ENCODE measurements around the gene KCTD19. TPM values are rescaled to one million over a fixed set of nuclear protein-coding genes. Genes with fewer than 3 reads are reported as not detected.

Gene KCTD19
- total and polyA plus RNA-seq, 4 donors, result 0.07 to 5.1 (median 0.32) TPM

DNA sequence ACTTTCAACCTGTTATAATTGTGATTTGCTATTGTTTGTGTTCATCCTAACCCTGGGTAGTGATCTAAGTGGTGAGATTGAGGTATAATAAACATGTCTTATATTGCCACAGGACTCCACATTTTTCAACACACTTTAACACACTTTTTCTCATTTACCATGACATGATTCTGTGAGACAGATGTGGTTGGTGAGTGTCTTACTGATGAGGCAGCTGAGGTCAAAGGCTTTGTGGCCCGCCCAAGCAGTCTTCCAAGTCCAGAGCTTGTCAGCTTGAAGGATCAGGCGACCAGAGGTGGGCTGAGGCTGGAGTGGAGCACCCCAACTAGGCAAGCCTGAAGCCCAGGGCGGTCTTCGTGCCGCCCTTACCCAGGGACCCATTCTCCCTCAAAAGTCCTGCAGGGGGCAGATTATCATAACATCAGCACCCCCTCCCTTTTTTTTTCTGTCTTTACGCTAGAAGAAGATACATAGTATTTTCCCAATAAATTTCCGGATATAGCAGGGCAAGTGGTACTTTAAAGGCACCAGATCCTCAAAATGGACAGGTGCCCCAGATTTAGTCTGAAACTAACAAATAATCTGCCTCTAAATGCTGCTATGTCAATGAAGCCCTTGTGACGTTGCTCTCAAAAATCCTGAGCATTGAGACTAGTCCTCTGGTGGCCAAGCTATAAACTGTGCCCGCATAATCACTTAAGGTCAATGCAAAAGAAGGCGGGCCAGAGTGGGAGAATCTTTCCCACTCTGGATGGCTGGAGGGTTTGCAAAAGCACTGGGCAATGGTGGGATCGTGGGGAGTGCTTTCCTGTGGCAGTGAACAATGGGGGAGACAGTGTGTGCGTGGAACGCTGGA, 21.1 kb downstream of the KCTD19 start:
- DNase-seq, result no peak
- H3K36me3 ChIP-seq (ENCODE audit: control insufficient read depth in 4 of 4, insufficient read depth in 4 of 4, low read length in 4 of 4), result no peaks in the 10 kb centered on the region
- no peak overlapping the region for H3K4me3 ChIP-seq
- H3K27ac ChIP-seq (ENCODE audit: low read depth in 1 of 2, low read length in 1 of 2), result no peak overlapping the region
- TF ChIP-seq, protein P1, sequence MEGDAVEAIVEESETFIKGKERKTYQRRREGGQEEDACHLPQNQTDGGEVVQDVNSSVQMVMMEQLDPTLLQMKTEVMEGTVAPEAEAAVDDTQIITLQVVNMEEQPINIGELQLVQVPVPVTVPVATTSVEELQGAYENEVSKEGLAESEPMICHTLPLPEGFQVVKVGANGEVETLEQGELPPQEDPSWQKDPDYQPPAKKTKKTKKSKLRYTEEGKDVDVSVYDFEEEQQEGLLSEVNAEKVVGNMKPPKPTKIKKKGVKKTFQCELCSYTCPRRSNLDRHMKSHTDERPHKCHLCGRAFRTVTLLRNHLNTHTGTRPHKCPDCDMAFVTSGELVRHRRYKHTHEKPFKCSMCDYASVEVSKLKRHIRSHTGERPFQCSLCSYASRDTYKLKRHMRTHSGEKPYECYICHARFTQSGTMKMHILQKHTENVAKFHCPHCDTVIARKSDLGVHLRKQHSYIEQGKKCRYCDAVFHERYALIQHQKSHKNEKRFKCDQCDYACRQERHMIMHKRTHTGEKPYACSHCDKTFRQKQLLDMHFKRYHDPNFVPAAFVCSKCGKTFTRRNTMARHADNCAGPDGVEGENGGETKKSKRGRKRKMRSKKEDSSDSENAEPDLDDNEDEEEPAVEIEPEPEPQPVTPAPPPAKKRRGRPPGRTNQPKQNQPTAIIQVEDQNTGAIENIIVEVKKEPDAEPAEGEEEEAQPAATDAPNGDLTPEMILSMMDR (IDR thresholded peaks at IDR 0.05; ENCODE audit: control extremely low read depth, extremely low read depth), result no peak
- peaks cover 0 to 8% (median 0%) of the 10 kb centered on the region in 5 donors for H3K4me1 ChIP-seq (ENCODE audit: control insufficient read depth in 5 of 5, insufficient read depth in 5 of 5, low read length in 5 of 5)
- no peaks in the 10 kb centered on the region for H3K9me3 ChIP-seq (ENCODE audit: control insufficient read depth in 4 of 4, insufficient read depth in 3 of 4, low read length in 3 of 4)
- H3K27me3 ChIP-seq (ENCODE audit: control insufficient read depth in 3 of 3, insufficient read depth in 3 of 3, low read length in 2 of 3), result no peaks in the 10 kb centered on the region
- no peak for ATAC-seq (ENCODE audit: insufficient read depth, low FRiP score)
- WGBS, 2 donors, result 92% methylated on average over 13 of the region's 13 CpGs
- H3K9ac ChIP-seq (ENCODE audit: insufficient read depth in 1 of 2, low read length in 2 of 2), result no peak overlapping the region

DNA sequence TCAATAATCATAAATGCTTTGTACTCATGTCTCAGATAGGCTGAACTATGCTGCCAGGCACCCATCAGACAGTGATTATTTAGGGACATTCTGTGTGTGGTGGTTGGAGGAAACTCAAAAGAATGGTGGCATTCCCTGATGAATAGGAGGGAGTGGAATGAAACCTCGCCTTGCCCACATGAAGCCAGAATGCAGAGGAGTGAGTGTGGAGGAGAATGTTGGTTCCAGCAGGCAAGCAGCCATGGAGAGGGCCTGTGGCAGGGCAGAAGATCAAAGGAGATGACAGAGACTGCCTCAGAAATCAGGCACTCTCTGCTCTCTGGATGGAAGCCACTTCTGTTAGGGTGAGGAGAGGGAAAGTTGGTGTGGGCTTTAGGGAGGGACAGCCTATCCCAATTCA, 22.5 kb downstream of the KCTD19 start:
- no peak overlapping the region for H3K4me3 ChIP-seq
- peaks cover 0 to 8% (median 0%) of the 10 kb centered on the region in 5 donors for H3K4me1 ChIP-seq (ENCODE audit: control insufficient read depth in 5 of 5, insufficient read depth in 5 of 5, low read length in 5 of 5)
- no peak overlapping the region for H3K27ac ChIP-seq (ENCODE audit: low read depth in 1 of 2, low read length in 1 of 2)
- H3K36me3 ChIP-seq (ENCODE audit: control insufficient read depth in 4 of 4, insufficient read depth in 4 of 4, low read length in 4 of 4), result no peaks in the 10 kb centered on the region
- DNase-seq, result no peak
- no peak overlapping the region for H3K9ac ChIP-seq (ENCODE audit: insufficient read depth in 1 of 2, low read length in 2 of 2)
- H3K9me3 ChIP-seq (ENCODE audit: control insufficient read depth in 4 of 4, insufficient read depth in 3 of 4, low read length in 3 of 4), result no peaks in the 10 kb centered on the region
- no peaks in the 10 kb centered on the region for H3K27me3 ChIP-seq (ENCODE audit: control insufficient read depth in 3 of 3, insufficient read depth in 3 of 3, low read length in 2 of 3)
- WGBS, 2 donors, result 96% methylated on average over 1 of the region's 1 CpG
- TF ChIP-seq, protein P1 (IDR thresholded peaks at IDR 0.05; ENCODE audit: control extremely low read depth, extremely low read depth), result no peak
- ATAC-seq (ENCODE audit: insufficient read depth, low FRiP score), result no peak

DNA sequence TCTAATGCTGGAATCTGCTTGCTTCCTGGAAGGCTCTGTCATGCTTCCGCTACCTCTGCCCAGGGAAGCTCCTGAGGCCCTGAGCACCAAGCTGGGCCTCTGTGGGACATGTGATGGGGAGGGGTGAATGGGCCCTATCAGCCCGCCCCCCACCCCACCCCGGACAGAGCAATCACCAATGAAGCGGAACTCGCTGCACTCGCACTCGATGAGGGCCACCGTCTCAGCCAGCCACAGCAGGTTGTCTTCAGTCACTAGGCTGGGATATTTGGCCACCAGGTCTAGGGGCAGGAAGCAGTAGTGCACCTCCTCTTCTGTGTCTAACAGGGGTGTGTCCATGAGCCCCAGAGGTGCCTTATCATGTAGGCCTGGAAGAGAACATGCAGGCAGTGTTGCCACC, 23.6 kb downstream of the KCTD19 start:
- H3K27me3 ChIP-seq (ENCODE audit: control insufficient read depth in 3 of 3, insufficient read depth in 3 of 3, low read length in 2 of 3), result no peaks in the 10 kb centered on the region
- ATAC-seq (ENCODE audit: insufficient read depth, low FRiP score) (no peak), DNase-seq (no peak)
- no peak overlapping the region for H3K9ac ChIP-seq (ENCODE audit: insufficient read depth in 1 of 2, low read length in 2 of 2)
- no peaks in the 10 kb centered on the region for H3K36me3 ChIP-seq (ENCODE audit: control insufficient read depth in 4 of 4, insufficient read depth in 4 of 4, low read length in 4 of 4)
- H3K4me3 ChIP-seq, result no peak overlapping the region
- peaks cover 0 to 8% (median 0%) of the 10 kb centered on the region in 5 donors for H3K4me1 ChIP-seq (ENCODE audit: control insufficient read depth in 5 of 5, insufficient read depth in 5 of 5, low read length in 5 of 5)
- 91 to 92% methylated on average over 8 of the region's 8 CpGs for WGBS, 2 donors
- TF ChIP-seq, protein P1 (IDR thresholded peaks at IDR 0.05; ENCODE audit: control extremely low read depth, extremely low read depth), result no peak
- no peaks in the 10 kb centered on the region for H3K9me3 ChIP-seq (ENCODE audit: control insufficient read depth in 4 of 4, insufficient read depth in 3 of 4, low read length in 3 of 4)
- no peak overlapping the region for H3K27ac ChIP-seq (ENCODE audit: low read depth in 1 of 2, low read length in 1 of 2)
